ENCODE results near the gene TMEM117. TPM values are rescaled to one million over a fixed set of nuclear protein-coding genes. Genes with fewer than 3 reads are reported as not detected.
A peak's percentile ranks its signal among the peaks of the same experiment; 100 is the strongest.

The TMEM117 gene
- total and polyA plus RNA-seq, 2 donors from 2014 or later = 5.9 to 6.0 TPM

DNA sequence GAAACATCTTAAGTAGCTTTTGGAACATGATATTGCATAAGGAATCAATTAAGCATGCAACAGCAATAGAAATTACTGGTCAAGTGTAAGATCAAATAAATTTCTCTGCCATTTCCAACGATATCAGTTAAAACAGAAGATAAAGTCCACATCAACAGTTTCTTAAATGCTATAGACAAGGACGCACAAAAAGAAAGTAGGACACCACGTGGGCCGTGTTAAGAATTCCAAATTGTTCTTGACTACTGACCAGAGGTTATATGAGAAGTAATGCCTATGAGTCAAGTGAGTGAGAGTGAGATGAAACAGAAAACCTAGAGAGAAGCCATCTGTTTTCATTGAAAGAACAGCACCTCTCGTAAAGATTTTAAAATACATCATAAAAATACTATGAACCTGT, 318.2 kb downstream of the TMEM117 start:
- H3K9me3 ChIP-seq (ENCODE audit: control insufficient read depth in 2 of 3, insufficient read depth in 1 of 3, low read length in 3 of 3) = no peaks in the 10 kb centered on the region
- no peaks in the 10 kb centered on the region for H3K27me3 ChIP-seq (ENCODE audit: control insufficient read depth, insufficient read depth, low read length)
- FAIRE-seq (no peak), DNase-seq (peak in 2 of 5 donors; percentile 10 to 27)
- no peak overlapping the region for H3K9ac ChIP-seq (ENCODE audit: low read length in 3 of 3)
- H3K4me1 ChIP-seq (ENCODE audit: control insufficient read depth in 2 of 3, insufficient read depth in 2 of 3, low read depth in 1 of 3, low read length in 3 of 3) = no peaks in the 10 kb centered on the region
- no peak for TF ChIP-seq CTCF (IDR thresholded peaks at IDR 0.05; ENCODE audit: borderline replicate concordance, extremely low read depth, insufficient read depth)
- intact Hi-C loops (cut with DNase I) = no loop called here
- H3K4me3 ChIP-seq (ENCODE audit: low read length in 3 of 3) = peak overlapping the region in 1 of 3 donors; percentile 7
- H3K36me3 ChIP-seq (ENCODE audit: control insufficient read depth in 2 of 3, insufficient read depth in 3 of 3, low read length in 3 of 3) = no peaks in the 10 kb centered on the region
- H3K27ac ChIP-seq (ENCODE audit: low read depth in 2 of 2, low read length in 2 of 2) = no peak overlapping the region

GRCh38 chr12:44155358-44155757, 319.5 kb downstream of the TMEM117 start:
- DNase-seq (no peak), FAIRE-seq (no peak)
- Histone ChIP-seq H3K27me3 (ENCODE audit: control insufficient read depth, insufficient read depth, low read length) (no peaks in the 10 kb centered on the region), H3K4me1 (ENCODE audit: control insufficient read depth in 2 of 3, insufficient read depth in 2 of 3, low read depth in 1 of 3, low read length in 3 of 3) (no peaks in the 10 kb centered on the region), H3K9me3 (ENCODE audit: control insufficient read depth in 2 of 3, insufficient read depth in 1 of 3, low read length in 3 of 3) (no peaks in the 10 kb centered on the region), H3K36me3 (ENCODE audit: control insufficient read depth in 2 of 3, insufficient read depth in 3 of 3, low read length in 3 of 3) (no peaks in the 10 kb centered on the region), H3K9ac (ENCODE audit: low read length in 3 of 3) (no peak overlapping the region), H3K4me3 (ENCODE audit: low read length in 3 of 3) (no peak overlapping the region), H3K27ac (ENCODE audit: low read depth in 2 of 2, low read length in 2 of 2) (no peak overlapping the region)
- no peak for TF ChIP-seq CTCF (IDR thresholded peaks at IDR 0.05; ENCODE audit: borderline replicate concordance, extremely low read depth, insufficient read depth)
- intact Hi-C loops (cut with DNase I) = no loop called here

DNA sequence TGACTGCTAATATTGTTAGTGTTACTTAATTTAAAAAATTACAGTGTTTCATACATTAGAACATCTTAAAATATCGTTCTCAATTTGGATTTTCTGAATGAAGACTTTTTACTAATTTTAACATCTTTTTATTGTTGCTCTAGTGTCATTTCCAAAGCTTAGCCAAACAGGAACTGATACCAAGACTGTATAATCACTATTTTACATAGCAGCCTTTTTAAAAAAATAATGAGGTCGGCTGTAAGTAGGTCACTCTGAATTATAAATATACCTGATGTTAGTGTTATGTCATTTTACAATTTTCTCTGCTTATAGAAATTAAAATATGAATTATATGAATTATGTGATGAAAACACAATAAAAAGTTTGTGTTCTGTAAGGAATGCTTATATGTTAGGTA, 321.5 kb downstream of the TMEM117 start:
- Histone ChIP-seq H3K9me3 (ENCODE audit: control insufficient read depth in 2 of 3, insufficient read depth in 1 of 3, low read length in 3 of 3) (no peaks in the 10 kb centered on the region), H3K27ac (ENCODE audit: low read depth in 2 of 2, low read length in 2 of 2) (no peak overlapping the region), H3K36me3 (ENCODE audit: control insufficient read depth in 2 of 3, insufficient read depth in 3 of 3, low read length in 3 of 3) (no peaks in the 10 kb centered on the region), H3K9ac (ENCODE audit: low read length in 3 of 3) (no peak overlapping the region), H3K4me3 (ENCODE audit: low read length in 3 of 3) (no peak overlapping the region), H3K27me3 (ENCODE audit: control insufficient read depth, insufficient read depth, low read length) (no peaks in the 10 kb centered on the region), H3K4me1 (ENCODE audit: control insufficient read depth in 2 of 3, insufficient read depth in 2 of 3, low read depth in 1 of 3, low read length in 3 of 3) (no peaks in the 10 kb centered on the region)
- FAIRE-seq (peak; percentile 39), DNase-seq (no peak)
- intact Hi-C loops (cut with DNase I) = no loop called here
- no peak for TF ChIP-seq CTCF (IDR thresholded peaks at IDR 0.05; ENCODE audit: borderline replicate concordance, extremely low read depth, insufficient read depth)

DNA sequence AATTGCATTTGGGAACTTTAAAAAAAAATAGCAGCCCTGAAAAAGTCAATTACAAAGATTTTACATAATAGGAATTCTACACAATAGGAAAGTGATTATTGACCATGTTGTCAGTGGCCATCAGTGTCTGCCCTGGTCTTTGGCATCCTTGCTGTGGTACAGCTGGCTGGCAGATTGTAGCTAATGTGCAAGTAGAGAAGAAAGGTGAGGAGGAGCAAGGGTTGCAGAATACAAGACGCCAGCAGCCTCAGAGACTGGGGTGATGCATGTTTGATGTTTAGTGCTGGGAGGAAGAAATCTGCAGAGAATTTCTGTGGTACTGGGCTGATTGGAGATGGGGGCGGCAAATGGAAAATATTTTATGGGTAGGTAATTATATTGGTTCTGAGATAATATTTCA, 322.9 kb downstream of the TMEM117 start:
- TF ChIP-seq CTCF (IDR thresholded peaks at IDR 0.05; ENCODE audit: borderline replicate concordance, extremely low read depth, insufficient read depth) = no peak
- Histone ChIP-seq H3K4me1 (ENCODE audit: control insufficient read depth in 2 of 3, insufficient read depth in 2 of 3, low read depth in 1 of 3, low read length in 3 of 3) (no peaks in the 10 kb centered on the region), H3K9me3 (ENCODE audit: control insufficient read depth in 2 of 3, insufficient read depth in 1 of 3, low read length in 3 of 3) (no peaks in the 10 kb centered on the region), H3K27ac (ENCODE audit: low read depth in 2 of 2, low read length in 2 of 2) (no peak overlapping the region), H3K4me3 (ENCODE audit: low read length in 3 of 3) (no peak overlapping the region), H3K36me3 (ENCODE audit: control insufficient read depth in 2 of 3, insufficient read depth in 3 of 3, low read length in 3 of 3) (no peaks in the 10 kb centered on the region), H3K27me3 (ENCODE audit: control insufficient read depth, insufficient read depth, low read length) (no peaks in the 10 kb centered on the region), H3K9ac (ENCODE audit: low read length in 3 of 3) (no peak overlapping the region)
- no peak for FAIRE-seq
- intact Hi-C loops (cut with DNase I) = no loop called here
- DNase-seq = no peak

Measured in kidney (tissue), 14 donors.